ENCODE results near the gene RICTOR. TPM values are rescaled to one million over a fixed set of nuclear protein-coding genes. Genes with fewer than 3 reads are reported as not detected.
A peak's percentile ranks its signal among the peaks of the same experiment; 100 is the strongest.

RICTOR gene
- total RNA-seq, 1 donor from 2014 or later, result 42.2 TPM

DNA sequence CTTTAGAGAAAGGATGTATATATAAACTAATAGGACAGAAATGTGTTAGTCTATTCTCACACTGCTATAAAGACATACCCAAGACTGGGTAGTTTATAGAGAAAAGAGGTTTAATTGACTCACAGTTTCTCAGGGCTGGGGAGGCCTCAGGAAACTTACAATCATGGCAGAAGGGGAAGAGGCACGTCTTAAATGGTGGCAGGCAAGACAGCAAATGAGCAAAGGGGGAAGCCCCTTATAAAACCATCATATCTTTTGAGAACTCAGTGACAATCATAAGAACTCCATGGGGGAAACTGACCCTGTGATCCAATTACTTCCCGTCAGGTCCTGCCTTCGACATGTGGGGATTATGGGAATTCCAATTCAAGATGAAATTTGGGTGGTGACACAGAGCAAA is 8.8 kb upstream of the RICTOR start:
- TF ChIP-seq, protein P1, sequence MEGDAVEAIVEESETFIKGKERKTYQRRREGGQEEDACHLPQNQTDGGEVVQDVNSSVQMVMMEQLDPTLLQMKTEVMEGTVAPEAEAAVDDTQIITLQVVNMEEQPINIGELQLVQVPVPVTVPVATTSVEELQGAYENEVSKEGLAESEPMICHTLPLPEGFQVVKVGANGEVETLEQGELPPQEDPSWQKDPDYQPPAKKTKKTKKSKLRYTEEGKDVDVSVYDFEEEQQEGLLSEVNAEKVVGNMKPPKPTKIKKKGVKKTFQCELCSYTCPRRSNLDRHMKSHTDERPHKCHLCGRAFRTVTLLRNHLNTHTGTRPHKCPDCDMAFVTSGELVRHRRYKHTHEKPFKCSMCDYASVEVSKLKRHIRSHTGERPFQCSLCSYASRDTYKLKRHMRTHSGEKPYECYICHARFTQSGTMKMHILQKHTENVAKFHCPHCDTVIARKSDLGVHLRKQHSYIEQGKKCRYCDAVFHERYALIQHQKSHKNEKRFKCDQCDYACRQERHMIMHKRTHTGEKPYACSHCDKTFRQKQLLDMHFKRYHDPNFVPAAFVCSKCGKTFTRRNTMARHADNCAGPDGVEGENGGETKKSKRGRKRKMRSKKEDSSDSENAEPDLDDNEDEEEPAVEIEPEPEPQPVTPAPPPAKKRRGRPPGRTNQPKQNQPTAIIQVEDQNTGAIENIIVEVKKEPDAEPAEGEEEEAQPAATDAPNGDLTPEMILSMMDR (IDR thresholded peaks at IDR 0.05; ENCODE audit: unreplicated experiment), result no peak
- H3K4me1 Mint-ChIP-seq (ENCODE audit: low read depth), result no peaks in the 10 kb centered on the region
- DNase-seq (ENCODE audit: low spot score, unreplicated experiment), result no peak
- no peak overlapping the region for H3K4me3 Mint-ChIP-seq (ENCODE audit: low read depth)
- H3K9me3 Mint-ChIP-seq (ENCODE audit: low read depth), result no peaks in the 10 kb centered on the region
- no peaks in the 10 kb centered on the region for H3K36me3 Mint-ChIP-seq (ENCODE audit: insufficient read depth)
- no peaks in the 10 kb centered on the region for H3K27me3 Mint-ChIP-seq
- H3K27ac Mint-ChIP-seq, result no peak overlapping the region

DNA sequence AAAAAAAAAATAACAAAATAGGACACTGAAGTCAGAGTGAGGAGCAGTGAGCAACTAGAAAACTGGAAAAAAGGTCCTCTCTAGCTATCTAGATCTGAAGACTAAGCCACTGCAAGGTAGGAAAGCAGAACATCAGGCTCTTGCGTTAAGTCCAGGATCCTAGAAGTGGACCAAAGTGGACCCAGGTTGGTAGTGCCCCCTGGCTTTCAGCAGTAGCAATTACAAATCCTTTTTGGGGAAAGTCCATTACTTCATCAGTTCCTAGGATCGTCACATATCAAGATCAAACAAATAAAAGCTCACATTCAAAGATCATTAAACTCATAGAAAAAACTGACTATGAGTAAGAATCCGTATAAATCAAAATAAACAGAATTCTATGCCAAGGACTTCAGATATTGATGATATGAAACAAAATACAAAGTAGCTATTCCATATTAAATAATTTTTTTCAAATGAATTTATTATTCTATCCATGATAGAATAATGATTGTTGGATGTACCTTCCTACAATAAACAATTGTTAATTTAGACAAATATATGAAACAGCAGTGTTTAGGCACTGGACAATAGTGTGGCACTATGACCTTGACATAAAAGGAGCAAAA is 6.5 kb upstream of the RICTOR start:
- Mint-ChIP-seq H3K4me1 (ENCODE audit: low read depth) (peaks cover 3% of the 10 kb centered on the region), H3K4me3 (ENCODE audit: low read depth) (no peak overlapping the region), H3K27ac (no peak overlapping the region), H3K9me3 (ENCODE audit: low read depth) (no peaks in the 10 kb centered on the region), H3K27me3 (no peaks in the 10 kb centered on the region), H3K36me3 (ENCODE audit: insufficient read depth) (no peaks in the 10 kb centered on the region)
- TF ChIP-seq, protein P1 (IDR thresholded peaks at IDR 0.05; ENCODE audit: unreplicated experiment), result peak; percentile 84
- peak; percentile 22 for DNase-seq (ENCODE audit: low spot score, unreplicated experiment)

DNA sequence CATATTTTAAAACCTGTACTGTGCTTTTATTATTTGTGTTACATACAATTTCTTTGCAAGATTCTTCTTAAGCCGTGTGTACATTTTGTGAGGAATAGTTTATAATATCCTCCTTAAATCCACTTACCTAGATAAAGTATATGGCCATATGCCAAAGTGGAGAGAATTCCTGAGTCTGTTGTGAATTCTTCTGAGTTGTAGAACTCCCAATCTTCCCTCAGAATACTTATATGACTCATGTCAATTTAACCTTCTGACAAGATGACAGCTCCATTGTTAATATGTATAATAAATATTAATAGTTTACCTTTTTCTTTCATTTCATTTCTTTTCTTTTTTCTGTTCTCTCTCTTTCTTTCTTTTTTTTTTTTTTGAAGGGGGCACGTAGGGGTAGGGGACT is 6.0 kb upstream of the RICTOR start:
- no peaks in the 10 kb centered on the region for H3K9me3 Mint-ChIP-seq (ENCODE audit: low read depth)
- no peaks in the 10 kb centered on the region for H3K36me3 Mint-ChIP-seq (ENCODE audit: insufficient read depth)
- H3K27ac Mint-ChIP-seq, result no peak overlapping the region
- DNase-seq (ENCODE audit: low spot score, unreplicated experiment), result no peak
- no peak overlapping the region for H3K4me3 Mint-ChIP-seq (ENCODE audit: low read depth)
- peaks cover 5% of the 10 kb centered on the region for H3K4me1 Mint-ChIP-seq (ENCODE audit: low read depth)
- TF ChIP-seq, protein P1 (IDR thresholded peaks at IDR 0.05; ENCODE audit: unreplicated experiment), result no peak
- no peaks in the 10 kb centered on the region for H3K27me3 Mint-ChIP-seq

DNA sequence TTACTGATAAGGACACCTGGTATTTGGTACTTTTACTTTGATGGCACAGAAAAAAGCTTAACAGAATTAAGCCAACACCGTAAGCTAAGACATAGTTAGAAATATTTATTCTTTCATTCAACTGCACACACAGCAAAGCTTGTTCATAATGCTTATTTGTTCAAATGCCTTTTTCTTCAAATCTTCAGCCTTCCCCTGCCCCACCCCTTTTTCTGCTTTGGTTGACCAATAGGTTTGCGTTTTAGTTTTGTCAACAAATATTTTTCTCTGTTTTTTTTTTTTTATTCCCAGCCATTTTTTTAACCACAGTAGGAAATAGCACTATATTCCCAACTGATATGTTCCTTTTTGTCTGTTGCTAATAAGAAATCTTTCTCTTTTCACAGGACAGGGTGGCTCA is 4.9 kb upstream of the RICTOR start:
- H3K27me3 Mint-ChIP-seq, result no peaks in the 10 kb centered on the region
- H3K9me3 Mint-ChIP-seq (ENCODE audit: low read depth), result no peaks in the 10 kb centered on the region
- no peaks in the 10 kb centered on the region for H3K36me3 Mint-ChIP-seq (ENCODE audit: insufficient read depth)
- peaks cover 5% of the 10 kb centered on the region for H3K4me1 Mint-ChIP-seq (ENCODE audit: low read depth)
- DNase-seq (ENCODE audit: low spot score, unreplicated experiment), result no peak
- H3K27ac Mint-ChIP-seq, result no peak overlapping the region
- H3K4me3 Mint-ChIP-seq (ENCODE audit: low read depth), result no peak overlapping the region
- TF ChIP-seq, protein P1 (IDR thresholded peaks at IDR 0.05; ENCODE audit: unreplicated experiment), result no peak

DNA sequence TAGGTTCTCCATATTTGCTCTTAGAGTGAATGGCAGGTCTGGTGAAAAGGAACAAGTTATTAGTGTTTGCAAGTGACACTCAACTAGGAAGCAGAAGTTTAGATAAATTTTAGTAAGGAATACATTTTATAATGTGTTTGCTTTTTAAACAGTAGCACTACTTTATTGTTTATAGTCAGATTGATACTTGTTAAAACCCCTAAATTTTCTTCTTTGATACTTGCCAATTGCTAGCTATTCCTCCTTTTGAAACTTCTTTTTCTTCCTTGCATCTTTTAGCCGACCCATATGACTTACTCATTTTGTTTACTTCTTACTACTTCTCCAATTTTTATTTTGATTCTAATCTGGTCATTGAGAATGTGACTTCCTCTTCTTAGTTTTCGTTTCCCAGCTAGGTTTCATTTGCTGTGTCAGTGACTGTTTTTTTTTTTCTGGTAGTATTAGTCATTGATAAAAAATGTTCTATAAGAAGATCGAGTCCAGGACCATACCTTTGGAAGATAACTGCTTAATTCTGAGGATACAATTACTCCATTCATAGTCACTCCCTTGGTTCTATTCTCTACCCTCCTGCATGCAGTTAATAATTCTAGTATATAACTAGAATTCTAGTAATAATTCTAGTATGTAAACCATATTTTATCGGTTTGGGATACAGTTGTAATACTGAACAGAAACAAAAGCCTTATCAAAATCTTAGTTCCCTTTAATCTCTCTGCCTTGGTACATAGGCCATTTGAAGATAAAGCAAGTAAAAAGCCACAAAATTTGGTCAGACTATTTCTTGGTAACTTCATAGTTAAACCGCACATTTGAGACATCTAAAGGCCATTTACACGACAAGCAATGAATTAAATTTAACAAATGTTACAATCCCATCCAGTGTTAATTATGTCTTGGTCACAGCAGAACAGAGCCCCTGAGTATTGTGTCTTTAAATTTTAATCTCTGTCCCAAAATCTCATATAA is 2.8 kb upstream of the RICTOR start:
- Mint-ChIP-seq H3K9me3 (ENCODE audit: low read depth) (no peaks in the 10 kb centered on the region), H3K4me1 (ENCODE audit: low read depth) (peaks cover 11% of the 10 kb centered on the region), H3K27me3 (no peaks in the 10 kb centered on the region), H3K36me3 (ENCODE audit: insufficient read depth) (no peaks in the 10 kb centered on the region), H3K27ac (no peak overlapping the region), H3K4me3 (ENCODE audit: low read depth) (no peak overlapping the region)
- no peak for DNase-seq (ENCODE audit: low spot score, unreplicated experiment)
- TF ChIP-seq, protein P1 (IDR thresholded peaks at IDR 0.05; ENCODE audit: unreplicated experiment), result no peak

Measured in progenitor cell of endocrine pancreas (in vitro differentiated cells).